Suprapubic skin (tissue), 4 donors: ENCODE results near the gene VAV2. TPM values are rescaled to one million over a fixed set of nuclear protein-coding genes. Genes with fewer than 3 reads are reported as not detected.
"Not testable (repeated sequence)": the region's sequence is repeated elsewhere in the genome, so short reads cannot be mapped to it uniquely, and the experiment has no call there.

Experiments
- DNase-seq, 2 donors: peaks; one replicate each; pipeline ENCODE4 v3.0.0-alpha.2; 2019; ENCODE audit warnings: low spot score in 2 of 2
- H3K27ac ChIP-seq: fragments of 200-600 bp; sonication (generic); one replicate; pipeline ENCODE4 v1.5.1; 2019
- H3K27me3 ChIP-seq: fragments of 200-600 bp; sonication (generic); one replicate; pipeline ENCODE4 v1.5.1; 2019
- H3K36me3 ChIP-seq: fragments of 200-600 bp; sonication (generic); one replicate; pipeline ENCODE4 v1.5.1; 2019
- H3K4me1 ChIP-seq: fragments of 200-600 bp; sonication (generic); one replicate; pipeline ENCODE4 v1.5.1; 2019
- H3K4me3 ChIP-seq: fragments of 200-600 bp; sonication (generic); one replicate; pipeline ENCODE4 v1.5.1; 2019; ENCODE audit warnings: mild to moderate bottlenecking
- H3K9me3 ChIP-seq: fragments of 200-600 bp; sonication (generic); one replicate; pipeline ENCODE4 v1.5.1; 2019
- CTCF ChIP-seq, 2 donors: fragments of 200-600 bp in 1 of 2; fragments of 450-650 bp in 1 of 2; sonication (generic) in 1 of 2; IDR thresholded peaks; one replicate each; pipeline ENCODE4 v1.5.1; 2016 to 2019; ENCODE audit warnings: antibody characterized with exemption in 2 of 2, mild to moderate bottlenecking in 1 of 2, moderate library complexity in 1 of 2
- EP300 ChIP-seq: sonication (generic); formaldehyde crosslinking; IDR thresholded peaks from one replicate; pipeline ENCODE4 v1.6.1; 2017; ENCODE audit warnings: antibody characterized with exemption
- POLR2A ChIP-seq, 2 donors: fragments of 450-650 bp; IDR thresholded peaks; one replicate each; pipeline ENCODE4 v1.6.1; 2017; ENCODE audit warnings: antibody characterized with exemption in 2 of 2, mild to moderate bottlenecking in 2 of 2, moderate library complexity in 2 of 2
- POLR2AphosphoS5 ChIP-seq, 3 donors: sonication (generic); formaldehyde crosslinking; IDR thresholded peaks; one replicate each; pipeline ENCODE4 v1.6.1; 2017; ENCODE audit warnings: antibody characterized with exemption in 3 of 3
- WGBS: methylation state at CpG from one replicate; pipeline ENCODE4 v1.1.5; 2018; 5-methylcytosine and 5-hydroxymethylcytosine counted together
- total RNA-seq, 4 donors: library from RNA; depleted of rRNA; stranded (reverse); fragments of >200 nt; gene quantifications; one replicate each; pipeline ENCODE4 v1.1.0, GENCODE V29; 2016

VAV2 gene
- total RNA-seq, 4 donors from 2014 or later: 5.2 to 10.3 (median 6.4) TPM

DNA sequence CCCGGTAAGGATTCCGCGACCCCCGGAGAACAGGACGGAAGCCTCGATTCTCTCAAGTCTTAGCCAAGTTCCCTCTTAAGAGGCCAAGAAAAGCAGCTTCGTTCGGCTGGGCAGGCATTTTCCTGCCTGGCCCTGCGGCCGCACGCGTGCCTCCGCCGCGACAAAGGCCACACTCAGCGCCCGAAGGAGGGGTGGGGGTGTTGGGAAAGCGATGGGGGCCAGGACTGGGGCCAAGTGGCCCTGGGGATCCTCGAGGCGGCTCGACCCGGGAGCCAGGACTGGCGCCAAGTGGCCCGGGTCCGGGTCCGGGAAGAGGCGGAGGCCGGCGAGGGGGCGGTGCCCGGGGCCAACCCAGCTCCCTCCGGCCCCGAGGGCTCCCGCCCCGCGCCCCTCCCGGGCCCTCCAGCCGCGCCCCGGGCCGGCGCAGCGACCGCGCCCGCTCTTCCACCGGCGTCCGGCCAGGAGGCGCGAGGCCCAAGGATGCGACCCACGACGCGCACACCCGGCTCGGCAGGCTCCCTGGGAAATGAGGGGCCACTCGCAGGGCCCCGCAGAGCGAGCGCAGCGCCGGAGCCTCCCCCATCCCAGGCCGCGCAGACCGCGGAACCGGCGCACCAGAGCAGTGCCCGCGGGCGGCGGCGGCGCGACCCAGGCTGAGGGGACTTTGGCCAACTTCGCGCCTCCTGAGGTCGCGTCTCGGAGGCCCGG lies 756 bp downstream of the VAV2 start:
- no peaks in the 10 kb centered on the region for H3K36me3 ChIP-seq
- TF ChIP-seq POLR2AphosphoS5 (IDR thresholded peaks at IDR 0.05) (no peak), POLR2A (IDR thresholded peaks at IDR 0.05) (no peak), EP300 (no peak), CTCF (IDR thresholded peaks at IDR 0.05) (no peak)
- H3K9me3 ChIP-seq: no peaks in the 10 kb centered on the region
- H3K27ac ChIP-seq: peak overlapping the region; percentile 69
- H3K27me3 ChIP-seq: peaks cover under 1% of the 10 kb centered on the region
- DNase-seq: peak; percentile 61 to 70
- peak overlapping the region; percentile 68 for H3K4me3 ChIP-seq
- H3K4me1 ChIP-seq: peaks cover 42% of the 10 kb centered on the region
- WGBS: 0% methylated on average over 10 of the region's 82 CpGs

- H3K27ac ChIP-seq: peak overlapping the region; percentile 69
- WGBS: 27% methylated on average over 21 of the region's 31 CpGs
- H3K36me3 ChIP-seq: no peaks in the 10 kb centered on the region
- TF ChIP-seq CTCF (IDR thresholded peaks at IDR 0.05) (no peak), POLR2AphosphoS5 (IDR thresholded peaks at IDR 0.05) (no peak), EP300 (no peak), POLR2A (IDR thresholded peaks at IDR 0.05) (no peak)
- peak overlapping the region; percentile 68 for H3K4me3 ChIP-seq
- no peaks in the 10 kb centered on the region for H3K9me3 ChIP-seq
- DNase-seq: peak; percentile 66 to 79
- H3K4me1 ChIP-seq: peaks cover 42% of the 10 kb centered on the region
- H3K27me3 ChIP-seq: no peaks in the 10 kb centered on the region
Measured at GRCh38 chr9:133990366-133991213, 1.5 kb downstream of the VAV2 start.

DNA sequence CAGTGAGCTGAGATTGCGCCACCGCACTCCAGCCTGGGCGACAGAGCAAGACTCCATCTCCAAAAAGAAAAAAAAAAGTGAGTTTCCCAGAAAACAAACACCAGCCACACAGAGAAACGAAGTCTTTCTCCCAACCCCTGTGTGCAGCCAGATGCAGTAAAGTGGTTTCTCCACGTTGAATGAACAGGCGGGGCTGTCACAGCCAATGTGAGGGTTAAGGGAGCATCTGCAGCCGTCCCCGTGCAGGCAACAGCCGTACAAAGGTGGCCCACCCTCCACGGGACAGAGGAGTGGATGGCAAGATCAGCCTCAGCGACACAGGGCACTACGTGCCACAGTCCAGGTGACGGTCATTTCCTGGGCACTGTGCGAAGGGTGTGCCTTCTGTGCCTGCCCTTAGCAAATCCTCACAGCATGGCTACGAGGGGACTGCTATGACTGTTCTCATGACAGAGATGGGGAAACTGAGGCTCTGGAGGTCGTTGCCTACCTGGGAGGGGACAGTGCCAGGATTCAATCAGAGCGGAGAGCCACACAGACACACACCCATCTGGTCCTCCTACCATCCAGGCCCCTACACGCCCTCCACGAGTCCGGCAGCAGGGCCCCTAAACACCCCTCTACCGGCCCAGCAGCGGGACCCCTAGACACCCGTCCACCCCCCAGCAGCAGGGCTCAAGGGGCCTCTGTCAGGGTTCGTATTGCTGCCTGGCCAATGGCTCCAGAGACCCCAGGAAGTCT lies 2.3 kb downstream of the VAV2 start:
- no peaks in the 10 kb centered on the region for H3K36me3 ChIP-seq
- H3K27me3 ChIP-seq: no peaks in the 10 kb centered on the region
- no peak overlapping the region for H3K27ac ChIP-seq
- no peak overlapping the region for H3K4me3 ChIP-seq
- H3K9me3 ChIP-seq: no peaks in the 10 kb centered on the region
- peak; percentile 48 to 61 for DNase-seq
- no peak for TF ChIP-seq POLR2AphosphoS5 (IDR thresholded peaks at IDR 0.05)
- no peak for TF ChIP-seq EP300
- no peak for TF ChIP-seq CTCF (IDR thresholded peaks at IDR 0.05)
- TF ChIP-seq POLR2A (IDR thresholded peaks at IDR 0.05): no peak
- H3K4me1 ChIP-seq: peaks cover 42% of the 10 kb centered on the region
- WGBS: 78% methylated on average over 8 of the region's 24 CpGs

GRCh38 chr9:133988771-133989170 lies 3.4 kb downstream of the VAV2 start:
- not testable (repeated sequence) for H3K4me3 ChIP-seq, H3K27ac ChIP-seq, H3K27me3 ChIP-seq, DNase-seq, H3K36me3 ChIP-seq, H3K9me3 ChIP-seq
- H3K4me1 ChIP-seq: peaks cover 34% of the 10 kb centered on the region
- WGBS: 86% methylated on average over 14 of the region's 14 CpGs

DNA sequence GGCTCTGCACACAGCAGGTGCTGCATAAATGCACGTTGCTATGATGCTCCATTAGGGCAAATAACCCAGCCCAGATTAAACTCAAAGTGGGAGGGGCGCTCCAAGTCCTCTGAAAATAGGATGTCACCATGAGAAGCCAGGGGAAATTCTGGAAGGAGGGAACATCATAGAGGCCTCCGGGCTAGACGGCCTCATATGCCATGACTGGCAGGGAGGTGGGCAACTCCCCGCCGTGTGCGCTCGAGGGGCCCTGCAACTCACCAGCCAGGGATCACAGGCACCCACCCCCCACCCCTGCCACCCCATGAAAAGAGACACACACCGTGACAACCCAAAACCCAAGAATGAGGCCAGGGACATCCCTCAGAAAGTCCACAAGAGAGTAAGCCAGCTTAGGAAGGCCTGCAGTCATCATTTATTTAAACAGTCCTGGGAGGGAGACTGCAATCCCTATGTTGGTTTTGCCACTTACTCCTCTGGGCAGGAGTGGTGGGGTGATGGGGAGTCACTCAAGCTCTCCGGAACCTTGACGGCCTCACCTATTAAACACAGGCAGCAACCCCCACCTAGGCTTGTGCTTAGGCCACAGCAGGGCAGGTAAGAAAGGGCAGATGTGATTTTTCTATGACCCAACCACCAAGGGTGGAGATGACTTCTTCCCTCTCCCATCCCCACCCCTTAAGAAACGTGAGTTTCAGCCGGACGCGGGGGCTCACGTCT lies 4.0 kb downstream of the VAV2 start:
- Histone ChIP-seq H3K9me3 (no peaks in the 10 kb centered on the region), H3K36me3 (no peaks in the 10 kb centered on the region), H3K4me1 (peaks cover 27% of the 10 kb centered on the region), H3K27ac (no peak overlapping the region), H3K4me3 (no peak overlapping the region), H3K27me3 (no peaks in the 10 kb centered on the region)
- TF ChIP-seq CTCF (IDR thresholded peaks at IDR 0.05): no peak
- no peak for TF ChIP-seq POLR2A (IDR thresholded peaks at IDR 0.05)
- TF ChIP-seq EP300: no peak
- TF ChIP-seq POLR2AphosphoS5 (IDR thresholded peaks at IDR 0.05): no peak
- DNase-seq: no peak
- WGBS: 79% methylated on average over 9 of the region's 16 CpGs
